Endothelial cell of umbilical vein (primary cell): ENCODE data around the gene CACNA1C.

ENCODE experiments used
- CTCF ChIP-seq, 2 donors: IDR thresholded peaks; 1 replicate in 1 of 2; 2 replicates in 1 of 2; pipeline ENCODE4 v1.5.1; 2011; ENCODE audit warnings: low read length in 2 of 2, mild to moderate bottlenecking in 2 of 2, moderate library complexity in 2 of 2, control low read depth in 1 of 2, inconsistent platforms in 1 of 2, low read depth in 1 of 2; ENCODE audit not compliant: insufficient read depth in 1 of 2; ENCODE audit errors: extremely low read depth in 1 of 2
- EZH2 ChIP-seq: IDR thresholded peaks from 2 replicates; pipeline ENCODE4 v1.6.1; 2012; ENCODE audit warnings: borderline replicate concordance, low read depth, mild to moderate bottlenecking, moderate library complexity, low read length, inconsistent platforms; ENCODE audit not compliant: severe bottlenecking
- POLR2AphosphoS5 ChIP-seq: IDR thresholded peaks from 2 replicates; pipeline ENCODE4 v1.6.1; 2012; ENCODE audit warnings: low read depth, mild to moderate bottlenecking, control low read depth, low read length, moderate library complexity; ENCODE audit not compliant: insufficient read depth

GRCh38 chr12:2453076-2453760, 400.4 kb downstream of the CACNA1C start:
- TF ChIP-seq CTCF (IDR thresholded peaks at IDR 0.05; ENCODE audit: extremely low read depth in 1 of 2, insufficient read depth in 1 of 2, low read depth in 1 of 2, low read length in 2 of 2) (no peak), EZH2 (no peak), POLR2AphosphoS5 (no peak)
